T-helper 2 cell treated with Interferon-gamma antibody and Interleukin-4, amounts not matched to agents 5 μg/mL and 100 μg/mL, for 36 hours (primary cell): ENCODE measurements around the gene ZNF584.
"Not testable (repeated sequence)": the region's sequence is repeated elsewhere in the genome, so short reads cannot be mapped to it uniquely, and the experiment has no call there.

ENCODE experiments used
- DNase-seq: peaks from one replicate; pipeline ENCODE4 v3.0.0; 2021; ENCODE audit warnings: low spot score
- H3K27ac Mint-ChIP-seq: one replicate; pipeline ENCODE4 v1.8.0; 2021; ENCODE audit warnings: mild to moderate bottlenecking, mixed read lengths
- H3K27me3 Mint-ChIP-seq: one replicate; pipeline ENCODE4 v1.8.0; 2021; ENCODE audit warnings: low read depth, mixed read lengths
- H3K36me3 Mint-ChIP-seq: one replicate; pipeline ENCODE4 v1.8.0; 2021; ENCODE audit warnings: low read depth, mixed read lengths
- H3K4me1 Mint-ChIP-seq: one replicate; pipeline ENCODE4 v1.8.0; 2021; ENCODE audit warnings: low read depth, mixed read lengths
- H3K4me3 Mint-ChIP-seq: one replicate; pipeline ENCODE4 v1.8.0; 2022; ENCODE audit warnings: mild to moderate bottlenecking, moderate library complexity, mixed read lengths
- H3K9me3 Mint-ChIP-seq: one replicate; pipeline ENCODE4 v1.8.0; 2021; ENCODE audit warnings: mixed read lengths

ZNF584 gene

GRCh38 chr19:58408152-58409009, at the start of gene ZNF584:
TSS of gene ZNF584 (plus strand) at chr19:58408649. CDS start at chr19:58409148, 499 bp downstream.
- Mint-ChIP-seq H3K27ac (peak within 1 kb of the TSS; percentile 92), H3K4me3 (peak within 1 kb of the TSS; percentile 95)
- DNase-seq, result peak; percentile 91

GRCh38 chr19:58361900-58362271, 46.6 kb upstream of the ZNF584 start:
- peak; percentile 44 for DNase-seq
- Mint-ChIP-seq H3K27ac (peak overlapping the region; percentile 91), H3K4me3 (peak overlapping the region; percentile 86), H3K27me3 (no peaks in the 10 kb centered on the region), H3K9me3 (no peaks in the 10 kb centered on the region), H3K36me3 (no peaks in the 10 kb centered on the region), H3K4me1 (peaks cover 11% of the 10 kb centered on the region)

More at GRCh38 chr19:58408152-58409009, at the start of gene ZNF584:
- peaks cover 5% of the 10 kb centered on the region for H3K36me3 Mint-ChIP-seq
- no peaks in the 10 kb centered on the region for H3K9me3 Mint-ChIP-seq
- peaks cover 21% of the 10 kb centered on the region for H3K4me1 Mint-ChIP-seq
- H3K27me3 Mint-ChIP-seq, result no peaks in the 10 kb centered on the region

- Mint-ChIP-seq H3K9me3 (no peaks in the 10 kb centered on the region), H3K4me1 (peaks cover 11% of the 10 kb centered on the region), H3K4me3 (peak within 1 kb of the TSS; percentile 86), H3K36me3 (no peaks in the 10 kb centered on the region), H3K27me3 (no peaks in the 10 kb centered on the region), H3K27ac (peak within 1 kb of the TSS; percentile 91)
- peak; percentile 96 for DNase-seq
These were observed 46.0 kb upstream of the ZNF584 start, which contains the start of gene ZNF497 for GRCh38 chr19:58362272-58362994. TSS of gene ZNF497 (minus strand) at chr19:58362751. CDS start at chr19:58357635, 5,116 bp downstream.

GRCh38 chr19:58364146-58364545, 44.3 kb upstream of the ZNF584 start:
- peaks cover 11% of the 10 kb centered on the region for H3K4me1 Mint-ChIP-seq
- DNase-seq, result no peak
- no peak overlapping the region for H3K27ac Mint-ChIP-seq
- no peaks in the 10 kb centered on the region for H3K27me3 Mint-ChIP-seq
- no peaks in the 10 kb centered on the region for H3K36me3 Mint-ChIP-seq
- H3K4me3 Mint-ChIP-seq, result peak overlapping the region; percentile 24
- H3K9me3 Mint-ChIP-seq, result no peaks in the 10 kb centered on the region

- Mint-ChIP-seq H3K36me3 (no peaks in the 10 kb centered on the region), H3K4me1 (peaks cover 10% of the 10 kb centered on the region), H3K9me3 (no peaks in the 10 kb centered on the region), H3K27me3 (no peaks in the 10 kb centered on the region), H3K4me3 (no peak overlapping the region), H3K27ac (no peak overlapping the region)
- DNase-seq, result no peak
These were observed 41.6 kb upstream of the ZNF584 start for GRCh38 chr19:58366585-58367430.

- Mint-ChIP-seq H3K27ac (no peak overlapping the region), H3K9me3 (no peaks in the 10 kb centered on the region), H3K4me3 (no peak overlapping the region), H3K36me3 (no peaks in the 10 kb centered on the region), H3K27me3 (no peaks in the 10 kb centered on the region), H3K4me1 (peaks cover 4% of the 10 kb centered on the region)
- no peak for DNase-seq
These were observed 40.6 kb upstream of the ZNF584 start for GRCh38 chr19:58367698-58368454.

- no peak overlapping the region for H3K27ac Mint-ChIP-seq
- no peaks in the 10 kb centered on the region for H3K9me3 Mint-ChIP-seq
- DNase-seq, result no peak
- H3K27me3 Mint-ChIP-seq, result no peaks in the 10 kb centered on the region
- no peaks in the 10 kb centered on the region for H3K36me3 Mint-ChIP-seq
- H3K4me1 Mint-ChIP-seq, result peaks cover 3% of the 10 kb centered on the region
- no peak overlapping the region for H3K4me3 Mint-ChIP-seq
These were observed 39.7 kb upstream of the ZNF584 start for GRCh38 chr19:58368561-58369360.

GRCh38 chr19:58372311-58373133, 35.9 kb upstream of the ZNF584 start:
- Mint-ChIP-seq H3K27me3 (no peaks in the 10 kb centered on the region), H3K4me1 (no peaks in the 10 kb centered on the region), H3K36me3 (no peaks in the 10 kb centered on the region), H3K4me3 (no peak overlapping the region), H3K27ac (no peak overlapping the region), H3K9me3 (no peaks in the 10 kb centered on the region)
- no peak for DNase-seq

- H3K27ac Mint-ChIP-seq, result no peak overlapping the region
- H3K27me3 Mint-ChIP-seq, result no peaks in the 10 kb centered on the region
- no peak for DNase-seq
- no peaks in the 10 kb centered on the region for H3K36me3 Mint-ChIP-seq
- no peaks in the 10 kb centered on the region for H3K9me3 Mint-ChIP-seq
- H3K4me1 Mint-ChIP-seq, result no peaks in the 10 kb centered on the region
- H3K4me3 Mint-ChIP-seq, result no peak overlapping the region
These were observed 34.2 kb upstream of the ZNF584 start for GRCh38 chr19:58374200-58374599.

GRCh38 chr19:58376724-58377123, 31.7 kb upstream of the ZNF584 start:
- H3K27ac Mint-ChIP-seq, H3K4me1 Mint-ChIP-seq, H3K36me3 Mint-ChIP-seq, DNase-seq, H3K27me3 Mint-ChIP-seq, H3K9me3 Mint-ChIP-seq, H3K4me3 Mint-ChIP-seq: not testable (repeated sequence)

GRCh38 chr19:58379246-58379645, 29.2 kb upstream of the ZNF584 start:
- H3K27me3 Mint-ChIP-seq, result no peaks in the 10 kb centered on the region
- H3K36me3 Mint-ChIP-seq, result no peaks in the 10 kb centered on the region
- DNase-seq, result no peak
- H3K27ac Mint-ChIP-seq, result peak overlapping the region; percentile 93
- H3K9me3 Mint-ChIP-seq, result no peaks in the 10 kb centered on the region
- H3K4me1 Mint-ChIP-seq, result peaks cover 14% of the 10 kb centered on the region
- H3K4me3 Mint-ChIP-seq, result peak overlapping the region; percentile 86
